HL-60 (cell line): ENCODE results near the gene CKAP4.

Experiments
- DNase-seq, 2 experiments: peaks; one replicate each; pipeline ENCODE4 v3.0.0-alpha.2; 2010 to 2020; ENCODE audit warnings: low read depth in 1 of 2, low spot score in 1 of 2
- H3K27ac ChIP-seq: fragments of 250-450 bp; sonication (Bioruptor Pico); replicated peaks from 2 replicates; pipeline ENCODE4 v1.5.1; 2020; ENCODE audit warnings: mild to moderate bottlenecking, moderate library complexity
- H3K27me3 ChIP-seq: fragments of 250-450 bp; sonication (Bioruptor Pico); 2 replicates; pipeline ENCODE4 v1.5.1; 2021; ENCODE audit warnings: mild to moderate bottlenecking, moderate library complexity; ENCODE audit not compliant: insufficient read depth, poor library complexity, severe bottlenecking
- H3K4me3 ChIP-seq: replicated peaks from 2 replicates; pipeline ENCODE4 v1.5.1; 2011; ENCODE audit warnings: mild to moderate bottlenecking, control low read depth, low read length; ENCODE audit not compliant: insufficient read depth
- GABPA ChIP-seq: IDR thresholded peaks from 2 replicates; pipeline ENCODE4 v1.6.1; 2012; ENCODE audit warnings: low read depth
- POLR2AphosphoS5 ChIP-seq: IDR thresholded peaks from 2 replicates; pipeline ENCODE4 v1.6.1; 2012; ENCODE audit warnings: low read depth
- SPI1 ChIP-seq: IDR thresholded peaks from 2 replicates; pipeline ENCODE4 v1.6.1; 2012; ENCODE audit warnings: low read depth, mild to moderate bottlenecking, borderline replicate concordance
- TF ChIP-seq, protein P1 (sequence below): IDR thresholded peaks from one replicate; pipeline ENCODE4 v1.5.1; 2011; ENCODE audit warnings: low read length, control low read depth, inconsistent platforms; ENCODE audit not compliant: insufficient read depth
- TF ChIP-seq, protein P2 (sequence below): IDR thresholded peaks from 2 replicates; pipeline ENCODE4 v1.6.1; 2012; ENCODE audit warnings: low read depth; ENCODE audit not compliant: insufficient replicate concordance

CKAP4 gene

DNA sequence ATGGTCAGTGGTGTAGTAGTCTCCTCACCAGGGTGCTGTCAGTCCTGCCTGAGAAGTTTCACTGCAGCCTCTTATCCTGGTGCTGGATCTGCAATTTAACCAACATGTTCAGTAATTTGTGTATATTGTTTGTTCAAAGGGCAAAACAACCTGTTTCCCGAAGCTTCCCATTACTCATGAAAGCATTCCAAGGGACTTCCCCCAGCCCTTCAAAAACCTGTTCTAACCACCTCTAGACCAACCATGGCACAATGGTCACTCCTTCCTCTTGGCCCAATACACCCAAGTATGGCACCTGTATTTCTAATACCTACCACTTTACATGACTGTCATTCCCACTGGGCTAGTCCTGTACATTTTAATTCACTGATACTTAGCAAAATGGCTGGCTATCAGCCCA, 12.1 kb downstream of the CKAP4 start:
- DNase-seq, result no peak
- Histone ChIP-seq H3K27ac (no peak overlapping the region), H3K4me3 (no peak overlapping the region), H3K27me3 (peaks cover 2% of the 10 kb centered on the region)
- TF ChIP-seq, protein P1, sequence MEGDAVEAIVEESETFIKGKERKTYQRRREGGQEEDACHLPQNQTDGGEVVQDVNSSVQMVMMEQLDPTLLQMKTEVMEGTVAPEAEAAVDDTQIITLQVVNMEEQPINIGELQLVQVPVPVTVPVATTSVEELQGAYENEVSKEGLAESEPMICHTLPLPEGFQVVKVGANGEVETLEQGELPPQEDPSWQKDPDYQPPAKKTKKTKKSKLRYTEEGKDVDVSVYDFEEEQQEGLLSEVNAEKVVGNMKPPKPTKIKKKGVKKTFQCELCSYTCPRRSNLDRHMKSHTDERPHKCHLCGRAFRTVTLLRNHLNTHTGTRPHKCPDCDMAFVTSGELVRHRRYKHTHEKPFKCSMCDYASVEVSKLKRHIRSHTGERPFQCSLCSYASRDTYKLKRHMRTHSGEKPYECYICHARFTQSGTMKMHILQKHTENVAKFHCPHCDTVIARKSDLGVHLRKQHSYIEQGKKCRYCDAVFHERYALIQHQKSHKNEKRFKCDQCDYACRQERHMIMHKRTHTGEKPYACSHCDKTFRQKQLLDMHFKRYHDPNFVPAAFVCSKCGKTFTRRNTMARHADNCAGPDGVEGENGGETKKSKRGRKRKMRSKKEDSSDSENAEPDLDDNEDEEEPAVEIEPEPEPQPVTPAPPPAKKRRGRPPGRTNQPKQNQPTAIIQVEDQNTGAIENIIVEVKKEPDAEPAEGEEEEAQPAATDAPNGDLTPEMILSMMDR, result no peak
- no peak for TF ChIP-seq GABPA
- no peak for TF ChIP-seq SPI1
- TF ChIP-seq POLR2AphosphoS5, result no peak
- TF ChIP-seq, protein P2, sequence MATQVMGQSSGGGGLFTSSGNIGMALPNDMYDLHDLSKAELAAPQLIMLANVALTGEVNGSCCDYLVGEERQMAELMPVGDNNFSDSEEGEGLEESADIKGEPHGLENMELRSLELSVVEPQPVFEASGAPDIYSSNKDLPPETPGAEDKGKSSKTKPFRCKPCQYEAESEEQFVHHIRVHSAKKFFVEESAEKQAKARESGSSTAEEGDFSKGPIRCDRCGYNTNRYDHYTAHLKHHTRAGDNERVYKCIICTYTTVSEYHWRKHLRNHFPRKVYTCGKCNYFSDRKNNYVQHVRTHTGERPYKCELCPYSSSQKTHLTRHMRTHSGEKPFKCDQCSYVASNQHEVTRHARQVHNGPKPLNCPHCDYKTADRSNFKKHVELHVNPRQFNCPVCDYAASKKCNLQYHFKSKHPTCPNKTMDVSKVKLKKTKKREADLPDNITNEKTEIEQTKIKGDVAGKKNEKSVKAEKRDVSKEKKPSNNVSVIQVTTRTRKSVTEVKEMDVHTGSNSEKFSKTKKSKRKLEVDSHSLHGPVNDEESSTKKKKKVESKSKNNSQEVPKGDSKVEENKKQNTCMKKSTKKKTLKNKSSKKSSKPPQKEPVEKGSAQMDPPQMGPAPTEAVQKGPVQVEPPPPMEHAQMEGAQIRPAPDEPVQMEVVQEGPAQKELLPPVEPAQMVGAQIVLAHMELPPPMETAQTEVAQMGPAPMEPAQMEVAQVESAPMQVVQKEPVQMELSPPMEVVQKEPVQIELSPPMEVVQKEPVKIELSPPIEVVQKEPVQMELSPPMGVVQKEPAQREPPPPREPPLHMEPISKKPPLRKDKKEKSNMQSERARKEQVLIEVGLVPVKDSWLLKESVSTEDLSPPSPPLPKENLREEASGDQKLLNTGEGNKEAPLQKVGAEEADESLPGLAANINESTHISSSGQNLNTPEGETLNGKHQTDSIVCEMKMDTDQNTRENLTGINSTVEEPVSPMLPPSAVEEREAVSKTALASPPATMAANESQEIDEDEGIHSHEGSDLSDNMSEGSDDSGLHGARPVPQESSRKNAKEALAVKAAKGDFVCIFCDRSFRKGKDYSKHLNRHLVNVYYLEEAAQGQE, result no peak

GRCh38 chr12:106234449-106234848, 13.4 kb downstream of the CKAP4 start:
- no peak overlapping the region for H3K27ac ChIP-seq
- TF ChIP-seq SPI1 (no peak), POLR2AphosphoS5 (no peak), GABPA (no peak)
- TF ChIP-seq, protein P1, result no peak
- TF ChIP-seq, protein P2, result no peak
- H3K27me3 ChIP-seq, result peaks cover 2% of the 10 kb centered on the region
- H3K4me3 ChIP-seq, result no peak overlapping the region
- no peak for DNase-seq

GRCh38 chr12:106233011-106233410, 14.8 kb downstream of the CKAP4 start:
- Histone ChIP-seq H3K27ac (no peak overlapping the region), H3K27me3 (peaks cover 2% of the 10 kb centered on the region), H3K4me3 (no peak overlapping the region)
- no peak for DNase-seq
- TF ChIP-seq, protein P2, result no peak
- no peak for TF ChIP-seq SPI1
- no peak for TF ChIP-seq GABPA
- TF ChIP-seq POLR2AphosphoS5, result no peak
- TF ChIP-seq, protein P1, result no peak
